SK-N-SH (cell line): Measurements from ENCODE around the gene PDCL2. TPM values are rescaled to one million over a fixed set of nuclear protein-coding genes. Genes with fewer than 3 reads are reported as not detected.
A peak's percentile ranks its signal among the peaks of the same experiment; 100 is the strongest.

Experiments
- CTCF ChIA-PET: fragments of 300-600, 350-600 bp; formaldehyde crosslinking; extraction: SDS; loops from one replicate; lab custom pipeline; 2021; lab: Yijun Ruan, JAX
- POLR2A ChIA-PET: fragments of 350-600 bp; sonication (Branson Sonifier 250); formaldehyde crosslinking; extraction: SDS; loops from one replicate; lab custom pipeline; 2020; ENCODE audit warnings: antibody characterized with exemption, inconsistent platforms; lab: Yijun Ruan, JAX
- DNase-seq: peaks from one replicate; pipeline ENCODE4 v3.0.0; 2012
- H2AFZ ChIP-seq: fragments of 200-600 bp; sonication (generic); 2 replicates; pipeline ENCODE4 v1.8.1; 2016; ENCODE audit warnings: antibody characterized with exemption, mild to moderate bottlenecking, low read depth
- H3F3A ChIP-seq: fragments of 200-600 bp; sonication (generic); replicated peaks from 2 replicates; pipeline ENCODE3; 2016; ENCODE audit warnings: antibody characterized with exemption, mild to moderate bottlenecking; ENCODE audit not compliant: insufficient read depth
- H3K27ac ChIP-seq, 2 experiments: fragments of 200-500 bp in 1 of 2; fragments of 200-600 bp in 1 of 2; sonication (Bioruptor generic) in 1 of 2; sonication (generic), shearing (Covaris generic) in 1 of 2; 2 replicates each; pipeline versions ENCODE4 v1.5.1 to v1.6.1; 2014 to 2016; ENCODE audit warnings: low read depth in 2 of 2, inconsistent platforms in 1 of 2, low read length in 1 of 2, mild to moderate bottlenecking in 1 of 2, mixed read lengths in 1 of 2
- H3K27me3 ChIP-seq: fragments of 200-600 bp; sonication (generic), shearing (Covaris generic); 2 replicates; pipeline ENCODE4 v1.6.1; 2016; ENCODE audit warnings: mixed run types; ENCODE audit not compliant: insufficient read depth
- H3K36me3 ChIP-seq, 2 experiments: fragments of 200-500 bp in 1 of 2; fragments of 200-600 bp in 1 of 2; sonication (Bioruptor generic) in 1 of 2; sonication (generic) in 1 of 2; replicated peaks in 1 of 2; 2 replicates each; pipeline versions ENCODE3 to v1.5.1; 2014 to 2016; ENCODE audit warnings: low read length in 1 of 2, mild to moderate bottlenecking in 1 of 2; ENCODE audit not compliant: insufficient read depth in 2 of 2, control insufficient read depth in 1 of 2
- H3K4me1 ChIP-seq, 2 experiments: fragments of 200-500 bp in 1 of 2; fragments of 200-600 bp in 1 of 2; sonication (Bioruptor generic) in 1 of 2; sonication (generic), shearing (Covaris generic) in 1 of 2; 2 replicates each; pipeline versions ENCODE4 v1.5.1 to v1.6.1; 2014 to 2016; ENCODE audit warnings: low read depth in 1 of 2, low read length in 1 of 2, mixed run types in 1 of 2; ENCODE audit not compliant: insufficient read depth in 2 of 2, control insufficient read depth in 1 of 2
- H3K4me2 ChIP-seq: fragments of 200-600 bp; sonication (generic), shearing (Covaris generic); 2 replicates; pipeline ENCODE4 v1.6.1; 2017; ENCODE audit warnings: mixed run types
- H3K4me3 ChIP-seq, 2 experiments: fragments of 200-500 bp in 1 of 2; fragments of 200-600 bp in 1 of 2; sonication (Bioruptor generic) in 1 of 2; sonication (generic), shearing (Covaris generic) in 1 of 2; 2 replicates each; pipeline versions ENCODE4 v1.5.1 to v1.8.1; 2014 to 2016; ENCODE audit warnings: low read depth in 2 of 2, inconsistent platforms in 1 of 2, low read length in 1 of 2, mild to moderate bottlenecking in 1 of 2, mixed read lengths in 1 of 2, moderate library complexity in 1 of 2
- H3K79me2 ChIP-seq: fragments of 200-600 bp; sonication (generic); 2 replicates; pipeline ENCODE4 v1.8.1; 2017; ENCODE audit warnings: mild to moderate bottlenecking; ENCODE audit not compliant: insufficient read depth
- H3K9ac ChIP-seq: fragments of 200-600 bp; sonication (generic); 2 replicates; pipeline ENCODE4 v1.6.1; 2017; ENCODE audit warnings: mixed run types
- H3K9me2 ChIP-seq: fragments of 200-600 bp; sonication (generic); 2 replicates; pipeline ENCODE4 v1.6.1; 2017; ENCODE audit warnings: mixed run types
- H3K9me3 ChIP-seq: fragments of 200-600 bp; sonication (generic); 2 replicates; pipeline ENCODE4 v1.6.1; 2017; ENCODE audit warnings: mixed run types, mild to moderate bottlenecking, moderate library complexity
- H4K20me1 ChIP-seq: fragments of 200-600 bp; sonication (generic); 2 replicates; pipeline ENCODE4 v1.6.1; 2017; ENCODE audit warnings: mild to moderate bottlenecking, mixed run types; ENCODE audit not compliant: insufficient read depth
- CHD2 ChIP-seq: fragments of 150-350 bp; IDR thresholded peaks from 2 replicates; pipeline ENCODE4 v1.6.1; 2018; ENCODE audit warnings: low read length; ENCODE audit not compliant: partially characterized antibody
- CTCF ChIP-seq: fragments of 200-600 bp; sonication (generic); IDR thresholded peaks from 2 replicates; pipeline ENCODE4 v1.6.1; 2017; ENCODE audit warnings: antibody characterized with exemption, mild to moderate bottlenecking, moderate library complexity
- ELF1 ChIP-seq: IDR thresholded peaks from 2 replicates; pipeline ENCODE4 v1.4.0; 2012
- EP300 ChIP-seq, 2 experiments: IDR thresholded peaks; 2 replicates each; pipeline versions ENCODE4 v1.4.0 to v1.6.1; 2012; ENCODE audit warnings: borderline replicate concordance in 1 of 2, low read depth in 1 of 2, low read length in 1 of 2
- EZH2phosphoT487 ChIP-seq: fragments of 200-600 bp; sonication (generic); IDR thresholded peaks from 2 replicates; pipeline ENCODE4 v1.6.1; 2017; ENCODE audit warnings: low read depth, mixed run types, mild to moderate bottlenecking, antibody characterized with exemption, moderate library complexity, borderline replicate concordance
- FOSL2 ChIP-seq: IDR thresholded peaks from 2 replicates; pipeline ENCODE4 v1.4.0; 2012; ENCODE audit warnings: low read depth, mild to moderate bottlenecking, moderate library complexity, borderline replicate concordance
- FOXM1 ChIP-seq: IDR thresholded peaks from 2 replicates; pipeline ENCODE4 v1.4.0; 2012; ENCODE audit warnings: low read depth, mild to moderate bottlenecking
- GABPA ChIP-seq: IDR thresholded peaks from 2 replicates; pipeline ENCODE4 v1.4.0; 2012; ENCODE audit warnings: low read depth, mild to moderate bottlenecking
- GATA2 ChIP-seq: sonication (generic); formaldehyde crosslinking; IDR thresholded peaks from 2 replicates; pipeline ENCODE4 v1.5.0; 2020; ENCODE audit warnings: mild to moderate bottlenecking, missing genetic modification reagents
- JUND ChIP-seq: IDR thresholded peaks from 2 replicates; pipeline ENCODE4 v1.4.0; 2012
- MAX ChIP-seq: IDR thresholded peaks from 2 replicates; pipeline ENCODE4 v1.4.0; 2012; ENCODE audit warnings: low read depth
- MEF2A ChIP-seq: IDR thresholded peaks from 2 replicates; pipeline ENCODE4 v1.4.0; 2012; ENCODE audit warnings: low read depth, borderline replicate concordance
- MXI1 ChIP-seq: IDR thresholded peaks from 2 replicates; pipeline ENCODE4 v1.6.1; 2012; ENCODE audit warnings: mild to moderate bottlenecking, low read depth, low read length, improper control_type of control experiment
- NFIC ChIP-seq: IDR thresholded peaks from 2 replicates; pipeline ENCODE4 v1.4.0; 2012; ENCODE audit warnings: borderline replicate concordance
- NRF1 ChIP-seq: IDR thresholded peaks from 2 replicates; pipeline ENCODE4 v1.6.1; 2012; ENCODE audit warnings: low read depth, mild to moderate bottlenecking, low read length
- POLR2AphosphoS5 ChIP-seq: IDR thresholded peaks from 2 replicates; pipeline ENCODE4 v1.6.1; 2012; ENCODE audit warnings: low read depth, low read length
- RAD21 ChIP-seq: IDR thresholded peaks from 2 replicates; pipeline ENCODE4 v1.6.1; 2012; ENCODE audit warnings: mild to moderate bottlenecking, low read length
- RCOR1 ChIP-seq: fragments of 150-350 bp; IDR thresholded peaks from 2 replicates; pipeline ENCODE4 v1.6.1; 2017; ENCODE audit warnings: antibody characterized with exemption, low read length
- REST ChIP-seq: IDR thresholded peaks from 2 replicates; pipeline ENCODE4 v1.6.1; 2012; ENCODE audit warnings: mild to moderate bottlenecking, low read depth, low read length, moderate library complexity
- RFX5 ChIP-seq: IDR thresholded peaks from 2 replicates; pipeline ENCODE4 v1.6.1; 2012; ENCODE audit warnings: mild to moderate bottlenecking, improper control_type of control experiment, low read length
- RXRA ChIP-seq: IDR thresholded peaks from 2 replicates; pipeline ENCODE4 v1.4.0; 2012; ENCODE audit warnings: low read depth, mild to moderate bottlenecking, borderline replicate concordance
- SIN3A ChIP-seq: IDR thresholded peaks from 2 replicates; pipeline ENCODE4 v1.6.1; 2012; ENCODE audit warnings: low read depth, mild to moderate bottlenecking, low read length, moderate library complexity, borderline replicate concordance
- TCF12 ChIP-seq: IDR thresholded peaks from 2 replicates; pipeline ENCODE4 v1.4.0; 2012
- TEAD4 ChIP-seq: IDR thresholded peaks from 2 replicates; pipeline ENCODE4 v1.4.0; 2012; ENCODE audit warnings: mild to moderate bottlenecking, borderline replicate concordance; ENCODE audit not compliant: insufficient read depth
- USF1 ChIP-seq: IDR thresholded peaks from 2 replicates; pipeline ENCODE4 v1.4.0; 2012; ENCODE audit warnings: low read depth, borderline replicate concordance
- YY1 ChIP-seq: IDR thresholded peaks from 2 replicates; pipeline ENCODE4 v1.4.0; 2012; ENCODE audit warnings: low read depth, mild to moderate bottlenecking
- WGBS: methylation state at CpG from one replicate; pipeline ENCODE4 v1.1.6; 2017; ENCODE audit warnings: low lambda C conversion rate; 5-methylcytosine and 5-hydroxymethylcytosine counted together
- polyA plus RNA-seq, 3 experiments: library from polyadenylated mRNA; depleted of rRNA; stranded (reverse); fragments of >200 nt; gene quantifications; 2 replicates each; pipeline ENCODE4 v1.2.3, GENCODE V29; 2012
- TF ChIP-seq, protein P1 (sequence below): IDR thresholded peaks from 2 replicates; pipeline ENCODE4; 2012

PDCL2 gene
- polyA plus RNA-seq, 1 of the 3 experiments (the other 2 are of a cell fraction): not detected

- Histone ChIP-seq H3K9ac (no peak within 1 kb of the TSS), H3K4me2 (peak within 1 kb of the TSS; percentile 78), H4K20me1 (no peaks in the 10 kb centered on the region), H3K9me2 (no peaks in the 10 kb centered on the region), H3K4me3 (peak within 1 kb of the TSS; percentile 51 to 57), H3K36me3 (no peaks in the 10 kb centered on the region), H3K27ac (no peak within 1 kb of the TSS; a peak in 1 of 4 replicates), H3K4me1 (peaks cover 0 to 14% of the 10 kb centered on the region in 2 experiments; a peak in 1 of 4 replicates), H3K27me3 (peaks cover 18% of the 10 kb centered on the region; the same call in 1 of the 2 replicates), H3K79me2 (no peaks in the 10 kb centered on the region), H2AFZ (peak within 1 kb of the TSS; percentile 68; the same call in 1 of the 2 replicates), H3F3A (no peaks in the 10 kb centered on the region), H3K9me3 (no peaks in the 10 kb centered on the region)
- peak; percentile 87 for DNase-seq
- POLR2A ChIA-PET: interaction anchor here (0.5 kb wide), 1 partner anchor 75 kb away, joined by 3 read pairs; no protein-coding TSS in a partner anchor
- no peak for TF ChIP-seq TEAD4
- TF ChIP-seq FOSL2: no peak
- no peak for TF ChIP-seq CTCF
- no peak for TF ChIP-seq RXRA
- no peak for TF ChIP-seq MAX
- 0 out of 2 replicates have a peak, but pooled peaks have one; percentile 16 for TF ChIP-seq NRF1
- TF ChIP-seq GABPA: no peak
- no peak for TF ChIP-seq SIN3A
- TF ChIP-seq, protein P1, sequence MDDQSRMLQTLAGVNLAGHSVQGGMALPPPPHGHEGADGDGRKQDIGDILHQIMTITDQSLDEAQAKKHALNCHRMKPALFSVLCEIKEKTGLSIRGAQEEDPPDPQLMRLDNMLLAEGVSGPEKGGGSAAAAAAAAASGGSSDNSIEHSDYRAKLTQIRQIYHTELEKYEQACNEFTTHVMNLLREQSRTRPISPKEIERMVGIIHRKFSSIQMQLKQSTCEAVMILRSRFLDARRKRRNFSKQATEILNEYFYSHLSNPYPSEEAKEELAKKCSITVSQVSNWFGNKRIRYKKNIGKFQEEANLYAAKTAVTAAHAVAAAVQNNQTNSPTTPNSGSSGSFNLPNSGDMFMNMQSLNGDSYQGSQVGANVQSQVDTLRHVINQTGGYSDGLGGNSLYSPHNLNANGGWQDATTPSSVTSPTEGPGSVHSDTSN: no peak
- TF ChIP-seq POLR2AphosphoS5: no peak
- TF ChIP-seq MXI1: 0 out of 2 replicates have a peak, but pooled peaks have one; percentile 28
- no peak for TF ChIP-seq JUND
- TF ChIP-seq TCF12: no peak
- no peak for TF ChIP-seq REST
- TF ChIP-seq ELF1: no peak
- no peak for TF ChIP-seq FOXM1
- TF ChIP-seq USF1: no peak
- no peak for TF ChIP-seq MEF2A
- peak; percentile 63; the same call in 1 of the 2 replicates for TF ChIP-seq EZH2phosphoT487
- no peak for TF ChIP-seq NFIC
- TF ChIP-seq RFX5: no peak
- TF ChIP-seq RCOR1: no peak
- TF ChIP-seq CHD2: no peak
- TF ChIP-seq RAD21: 0 out of 2 replicates have a peak, but pooled peaks have one; percentile 26
- TF ChIP-seq GATA2 (CRISPR knock-in tag): no peak
- no peak for TF ChIP-seq EP300 (IDR thresholded peaks at IDR 0.05; ENCODE audit: borderline replicate concordance in 1 of 2, low read depth in 1 of 2, low read length in 1 of 2)
- no peak for TF ChIP-seq YY1
- WGBS: 5% methylated on average over 29 of the region's 80 CpGs
- CTCF ChIA-PET: interaction anchor here (0.7 to 0.8 kb wide), 2 partner anchors 230 to 669 kb away, joined by 3 read pairs; no protein-coding TSS in a partner anchor
Measured at GRCh38 chr4:55635741-55636655, 44.0 kb upstream of the PDCL2 start, which contains the start of gene NMU. NMU (minus strand) TSS chr4:55636298; CDS start chr4:55636192, 106 bp downstream.
